Activated gamma-delta T cell treated with Interleukin-2 at 50 U/mL for 16 hours (primary cell): ENCODE measurements around the gene SLC39A11.
"Not testable (repeated sequence)": the region's sequence is repeated elsewhere in the genome, so short reads cannot be mapped to it uniquely, and the experiment has no call there.

Experiments
- DNase-seq: peaks from one replicate; pipeline ENCODE4 v3.0.0-alpha.2; 2020

SLC39A11 gene

GRCh38 chr17:72766761-72767356 lies 325.6 kb downstream of the SLC39A11 start:
- DNase-seq = no peak

- no peak for DNase-seq
Measured at GRCh38 chr17:72765368-72766153, 326.9 kb downstream of the SLC39A11 start.

- no peak for DNase-seq
Measured at GRCh38 chr17:72764632-72765041, 327.9 kb downstream of the SLC39A11 start.

GRCh38 chr17:72763981-72764380 lies 328.5 kb downstream of the SLC39A11 start:
- DNase-seq = no peak

GRCh38 chr17:72761893-72762575 lies 330.5 kb downstream of the SLC39A11 start:
- DNase-seq = not testable (repeated sequence)

- no peak for DNase-seq
Measured at GRCh38 chr17:72761431-72761830, 331.1 kb downstream of the SLC39A11 start.

GRCh38 chr17:72760368-72760767 lies 332.1 kb downstream of the SLC39A11 start:
- no peak for DNase-seq

- no peak for DNase-seq
Measured at GRCh38 chr17:72759301-72759700, 333.2 kb downstream of the SLC39A11 start.

- DNase-seq = no peak
Measured at GRCh38 chr17:72756256-72756655, 336.2 kb downstream of the SLC39A11 start.

- DNase-seq = no peak
Measured at GRCh38 chr17:72754513-72754912, 338.0 kb downstream of the SLC39A11 start.

- DNase-seq = no peak
Measured at GRCh38 chr17:72751746-72752145, 340.7 kb downstream of the SLC39A11 start.

- DNase-seq = no peak
Measured at GRCh38 chr17:72749119-72749572, 343.3 kb downstream of the SLC39A11 start.

GRCh38 chr17:72747501-72747900 lies 345.0 kb downstream of the SLC39A11 start:
- no peak for DNase-seq

- DNase-seq = no peak
Measured at GRCh38 chr17:72745241-72745640, 347.2 kb downstream of the SLC39A11 start.

GRCh38 chr17:72743037-72743467 lies 349.4 kb downstream of the SLC39A11 start:
- DNase-seq = no peak

- no peak for DNase-seq
Measured at GRCh38 chr17:72737151-72737690, 355.3 kb downstream of the SLC39A11 start.

- no peak for DNase-seq
Measured at GRCh38 chr17:72735592-72735991, 356.9 kb downstream of the SLC39A11 start.

- no peak for DNase-seq
Measured at GRCh38 chr17:72735048-72735447, 357.4 kb downstream of the SLC39A11 start.

GRCh38 chr17:72734613-72735012 lies 357.9 kb downstream of the SLC39A11 start:
- no peak for DNase-seq

- no peak for DNase-seq
Measured at GRCh38 chr17:72733619-72734282, 358.7 kb downstream of the SLC39A11 start.

GRCh38 chr17:72732893-72733618 lies 359.4 kb downstream of the SLC39A11 start:
- no peak for DNase-seq

GRCh38 chr17:72730077-72730476 lies 362.4 kb downstream of the SLC39A11 start:
- DNase-seq = no peak
